PC-9 (cell line): ENCODE measurements around the gene MINDY1.

Source experiments
- CTCF ChIP-seq: fragments of 200-600 bp; sonication (generic); conservative IDR thresholded peaks from 2 replicates; pipeline ENCODE4 v1.6.1; 2017; ENCODE audit warnings: mixed run types, antibody characterized with exemption, mild to moderate bottlenecking, moderate library complexity
- EZH2 ChIP-seq: fragments of 200-600 bp; sonication (generic); IDR thresholded peaks from 2 replicates; pipeline ENCODE4 v1.8.0; 2017; ENCODE audit warnings: antibody characterized with exemption, low read depth

- TF ChIP-seq CTCF, result no peak
- TF ChIP-seq EZH2, result no peak
Measured at GRCh38 chr1:151001602-151002001, 5.1 kb downstream of the MINDY1 start.
